ENCODE results near the gene PTPRE.

Gene PTPRE

DNA sequence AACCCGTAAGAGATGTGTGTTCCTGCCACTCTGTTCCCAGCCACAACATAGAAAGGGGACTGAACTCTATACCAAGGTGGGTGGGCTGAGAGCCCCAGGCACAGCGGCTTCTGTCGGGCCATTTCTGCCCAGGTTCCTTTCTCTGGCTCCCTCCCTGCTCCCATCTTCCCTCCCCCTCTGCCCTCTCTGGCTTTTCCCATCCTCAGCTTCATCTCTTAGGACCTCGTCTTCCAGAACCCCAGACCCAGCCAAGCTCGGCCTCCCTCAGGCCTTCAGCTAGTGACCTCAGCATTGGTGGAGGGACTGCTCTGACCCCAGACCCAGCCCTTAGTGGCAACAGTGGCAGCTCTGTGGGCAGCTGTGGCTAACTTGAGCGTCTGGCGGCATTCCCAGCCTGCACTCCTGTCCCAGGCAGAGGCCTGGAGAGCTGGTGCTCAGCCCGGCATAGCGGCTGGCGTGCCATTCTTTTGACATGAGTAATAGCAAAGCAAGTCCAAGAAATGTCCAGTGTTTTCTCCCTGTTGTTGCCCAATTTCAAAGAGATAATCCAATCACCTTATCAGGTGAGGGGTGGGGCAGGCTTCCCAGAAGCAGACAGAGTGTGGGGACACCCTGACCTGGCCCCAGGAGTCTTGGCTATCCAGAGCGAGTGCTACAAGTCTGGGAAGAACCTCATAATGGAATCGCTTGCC is 15.9 kb downstream of the PTPRE start:
- Histone ChIP-seq H3K27ac (replicated peaks) (no peak overlapping the region), H3K27me3 (ENCODE audit: insufficient read depth, poor library complexity, severe bottlenecking) (no peaks in the 10 kb centered on the region), H3K4me3 (replicated peaks; ENCODE audit: insufficient read depth, low read length) (no peak overlapping the region)
- TF ChIP-seq, protein P1, sequence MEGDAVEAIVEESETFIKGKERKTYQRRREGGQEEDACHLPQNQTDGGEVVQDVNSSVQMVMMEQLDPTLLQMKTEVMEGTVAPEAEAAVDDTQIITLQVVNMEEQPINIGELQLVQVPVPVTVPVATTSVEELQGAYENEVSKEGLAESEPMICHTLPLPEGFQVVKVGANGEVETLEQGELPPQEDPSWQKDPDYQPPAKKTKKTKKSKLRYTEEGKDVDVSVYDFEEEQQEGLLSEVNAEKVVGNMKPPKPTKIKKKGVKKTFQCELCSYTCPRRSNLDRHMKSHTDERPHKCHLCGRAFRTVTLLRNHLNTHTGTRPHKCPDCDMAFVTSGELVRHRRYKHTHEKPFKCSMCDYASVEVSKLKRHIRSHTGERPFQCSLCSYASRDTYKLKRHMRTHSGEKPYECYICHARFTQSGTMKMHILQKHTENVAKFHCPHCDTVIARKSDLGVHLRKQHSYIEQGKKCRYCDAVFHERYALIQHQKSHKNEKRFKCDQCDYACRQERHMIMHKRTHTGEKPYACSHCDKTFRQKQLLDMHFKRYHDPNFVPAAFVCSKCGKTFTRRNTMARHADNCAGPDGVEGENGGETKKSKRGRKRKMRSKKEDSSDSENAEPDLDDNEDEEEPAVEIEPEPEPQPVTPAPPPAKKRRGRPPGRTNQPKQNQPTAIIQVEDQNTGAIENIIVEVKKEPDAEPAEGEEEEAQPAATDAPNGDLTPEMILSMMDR (IDR thresholded peaks at IDR 0.05; ENCODE audit: insufficient read depth, low read length): no peak
- DNase-seq (ENCODE audit: low read depth in 1 of 2, low spot score in 1 of 2): no peak

DNA sequence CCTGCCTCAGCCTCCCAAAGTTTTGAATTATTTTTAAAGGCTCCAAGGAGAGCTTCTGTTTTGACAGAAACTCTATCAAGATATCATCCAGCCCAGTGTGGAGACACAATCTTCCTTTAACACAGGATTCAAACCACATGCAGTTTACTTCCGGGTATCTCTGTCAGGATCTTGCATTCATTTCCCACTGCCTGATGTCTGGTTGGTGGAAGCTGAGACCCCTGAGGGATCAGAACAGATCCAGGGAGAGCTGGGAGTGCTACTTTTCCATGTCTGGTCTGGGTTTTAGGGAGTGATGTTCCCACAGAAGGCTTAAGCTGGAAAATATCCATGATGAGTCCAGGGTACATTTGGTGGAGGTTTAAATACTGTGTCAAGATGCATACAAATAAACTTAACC is 16.7 kb downstream of the PTPRE start:
- Histone ChIP-seq H3K27ac (replicated peaks) (no peak overlapping the region), H3K27me3 (ENCODE audit: insufficient read depth, poor library complexity, severe bottlenecking) (no peaks in the 10 kb centered on the region), H3K4me3 (replicated peaks; ENCODE audit: insufficient read depth, low read length) (no peak overlapping the region)
- DNase-seq (ENCODE audit: low read depth in 1 of 2, low spot score in 1 of 2): no peak
- TF ChIP-seq, protein P1 (IDR thresholded peaks at IDR 0.05; ENCODE audit: insufficient read depth, low read length): no peak
- TF ChIP-seq, protein P2, sequence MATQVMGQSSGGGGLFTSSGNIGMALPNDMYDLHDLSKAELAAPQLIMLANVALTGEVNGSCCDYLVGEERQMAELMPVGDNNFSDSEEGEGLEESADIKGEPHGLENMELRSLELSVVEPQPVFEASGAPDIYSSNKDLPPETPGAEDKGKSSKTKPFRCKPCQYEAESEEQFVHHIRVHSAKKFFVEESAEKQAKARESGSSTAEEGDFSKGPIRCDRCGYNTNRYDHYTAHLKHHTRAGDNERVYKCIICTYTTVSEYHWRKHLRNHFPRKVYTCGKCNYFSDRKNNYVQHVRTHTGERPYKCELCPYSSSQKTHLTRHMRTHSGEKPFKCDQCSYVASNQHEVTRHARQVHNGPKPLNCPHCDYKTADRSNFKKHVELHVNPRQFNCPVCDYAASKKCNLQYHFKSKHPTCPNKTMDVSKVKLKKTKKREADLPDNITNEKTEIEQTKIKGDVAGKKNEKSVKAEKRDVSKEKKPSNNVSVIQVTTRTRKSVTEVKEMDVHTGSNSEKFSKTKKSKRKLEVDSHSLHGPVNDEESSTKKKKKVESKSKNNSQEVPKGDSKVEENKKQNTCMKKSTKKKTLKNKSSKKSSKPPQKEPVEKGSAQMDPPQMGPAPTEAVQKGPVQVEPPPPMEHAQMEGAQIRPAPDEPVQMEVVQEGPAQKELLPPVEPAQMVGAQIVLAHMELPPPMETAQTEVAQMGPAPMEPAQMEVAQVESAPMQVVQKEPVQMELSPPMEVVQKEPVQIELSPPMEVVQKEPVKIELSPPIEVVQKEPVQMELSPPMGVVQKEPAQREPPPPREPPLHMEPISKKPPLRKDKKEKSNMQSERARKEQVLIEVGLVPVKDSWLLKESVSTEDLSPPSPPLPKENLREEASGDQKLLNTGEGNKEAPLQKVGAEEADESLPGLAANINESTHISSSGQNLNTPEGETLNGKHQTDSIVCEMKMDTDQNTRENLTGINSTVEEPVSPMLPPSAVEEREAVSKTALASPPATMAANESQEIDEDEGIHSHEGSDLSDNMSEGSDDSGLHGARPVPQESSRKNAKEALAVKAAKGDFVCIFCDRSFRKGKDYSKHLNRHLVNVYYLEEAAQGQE (IDR thresholded peaks at IDR 0.05; ENCODE audit: insufficient replicate concordance, low read depth): no peak
- TF ChIP-seq POLR2AphosphoS5 (IDR thresholded peaks at IDR 0.05; ENCODE audit: low read depth) (no peak), GABPA (IDR thresholded peaks at IDR 0.05; ENCODE audit: low read depth) (no peak), SPI1 (IDR thresholded peaks at IDR 0.05; ENCODE audit: borderline replicate concordance, low read depth) (no peak)

DNA sequence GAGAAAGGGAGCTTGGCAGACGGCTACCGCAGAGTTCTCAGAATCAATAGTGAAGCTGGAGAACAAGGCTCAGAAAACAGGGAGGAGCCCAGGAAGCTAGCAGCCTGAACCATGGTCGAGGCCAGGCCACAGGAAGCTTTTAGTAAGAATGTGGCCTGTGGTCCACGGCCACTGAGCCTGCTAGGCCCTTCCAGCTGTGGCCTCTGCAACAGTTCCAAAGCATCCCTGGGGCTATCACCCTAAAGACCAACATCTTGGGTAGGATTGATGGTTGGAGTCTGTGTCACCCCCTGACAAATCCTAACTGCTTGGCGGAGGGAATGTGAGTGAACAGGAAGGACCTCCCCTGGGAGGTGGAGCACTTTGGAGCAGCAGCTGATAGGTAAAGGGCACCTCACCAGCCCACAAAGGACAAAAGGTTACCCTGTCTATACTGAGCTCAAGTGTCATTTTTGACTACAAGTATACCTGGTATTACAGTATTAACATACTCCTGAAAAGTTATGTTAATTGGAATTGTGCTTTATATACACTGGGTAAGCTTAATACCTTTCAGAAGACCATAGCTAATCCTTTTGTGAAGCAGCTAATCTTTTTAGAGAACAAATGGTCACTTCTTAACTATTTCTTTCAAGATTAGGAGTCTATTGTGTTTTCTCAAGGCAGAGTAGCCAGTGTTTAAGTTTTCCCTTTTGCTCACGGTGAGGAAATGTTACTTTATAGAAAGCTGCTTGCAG is 18.7 kb downstream of the PTPRE start:
- no peaks in the 10 kb centered on the region for H3K27me3 ChIP-seq (ENCODE audit: insufficient read depth, poor library complexity, severe bottlenecking)
- no peak overlapping the region for H3K4me3 ChIP-seq (replicated peaks; ENCODE audit: insufficient read depth, low read length)
- H3K27ac ChIP-seq (replicated peaks): no peak overlapping the region
- TF ChIP-seq, protein P2 (IDR thresholded peaks at IDR 0.05; ENCODE audit: insufficient replicate concordance, low read depth): no peak
- TF ChIP-seq POLR2AphosphoS5 (IDR thresholded peaks at IDR 0.05; ENCODE audit: low read depth): no peak
- TF ChIP-seq GABPA (IDR thresholded peaks at IDR 0.05; ENCODE audit: low read depth): no peak
- TF ChIP-seq SPI1 (IDR thresholded peaks at IDR 0.05; ENCODE audit: borderline replicate concordance, low read depth): no peak
- TF ChIP-seq, protein P1 (IDR thresholded peaks at IDR 0.05; ENCODE audit: insufficient read depth, low read length): no peak
- DNase-seq (ENCODE audit: low read depth in 1 of 2, low spot score in 1 of 2): no peak

All from HL-60 (cell line).